Neural crest cell (in vitro differentiated cells): ENCODE results near the gene MACIR. TPM values are rescaled to one million over a fixed set of nuclear protein-coding genes. Genes with fewer than 3 reads are reported as not detected.
A peak's percentile ranks its signal among the peaks of the same experiment; 100 is the strongest.

Experiments used
- DNase-seq: peaks from one replicate; pipeline ENCODE4 v3.0.0; 2021; ENCODE audit warnings: low read depth, mixed read lengths, low spot score
- H3K27ac Mint-ChIP-seq: one replicate; pipeline ENCODE4 v1.8.0; 2021; ENCODE audit warnings: mild to moderate bottlenecking, mixed read lengths; ENCODE audit not compliant: unreplicated experiment
- H3K27me3 Mint-ChIP-seq: 2 replicates; pipeline ENCODE4 v1.8.0; 2021; ENCODE audit warnings: low read depth, mild to moderate bottlenecking, mixed read lengths
- H3K36me3 Mint-ChIP-seq: 2 replicates; pipeline ENCODE4 v1.8.0; 2021; ENCODE audit warnings: low read depth, mild to moderate bottlenecking, mixed read lengths
- H3K4me1 Mint-ChIP-seq: 2 replicates; pipeline ENCODE4 v1.8.0; 2021; ENCODE audit warnings: mixed read lengths
- H3K4me3 Mint-ChIP-seq: one replicate; pipeline ENCODE4 v1.8.0; 2021; ENCODE audit warnings: mild to moderate bottlenecking, mixed read lengths
- H3K9me3 Mint-ChIP-seq: 2 replicates; pipeline ENCODE4 v1.8.0; 2021; ENCODE audit warnings: mixed read lengths
- CTCF ChIP-seq: fragments of 200-600 bp; sonication (generic); conservative IDR thresholded peaks from 2 replicates; pipeline ENCODE4 v1.5.0; 2021; ENCODE audit warnings: antibody characterized with exemption, mild to moderate bottlenecking
- total RNA-seq: library from RNA; stranded (reverse); gene quantifications from 2 replicates; pipeline ENCODE4 v1.2.1, GENCODE V29; 2021

MACIR gene
- total RNA-seq, 1 donor from 2014 or later: 25.7 TPM

DNA sequence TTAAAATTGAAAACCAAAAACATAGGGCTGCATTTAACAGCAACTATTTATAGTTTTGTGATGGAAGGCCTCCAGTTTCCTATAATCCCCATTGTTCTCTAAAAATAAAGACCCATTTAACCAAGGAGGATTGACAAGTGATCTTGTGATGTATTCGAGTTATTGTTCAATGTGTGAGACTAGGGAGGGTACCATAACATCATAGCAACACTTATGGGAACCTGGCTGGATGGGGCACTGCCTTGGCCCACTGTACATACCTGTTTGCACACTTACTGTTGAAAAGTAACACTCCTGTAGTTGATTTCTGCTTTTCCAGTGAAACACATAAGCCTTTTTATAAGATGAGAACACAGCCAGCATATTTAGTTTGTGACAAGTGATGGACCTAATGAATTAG, 32.3 kb downstream of the MACIR start:
- Mint-ChIP-seq H3K27ac (peak overlapping the region; percentile 28), H3K27me3 (no peaks in the 10 kb centered on the region), H3K9me3 (no peaks in the 10 kb centered on the region), H3K4me3 (no peak overlapping the region), H3K4me1 (peaks cover 39% of the 10 kb centered on the region), H3K36me3 (no peaks in the 10 kb centered on the region)
- DNase-seq: no peak
- TF ChIP-seq CTCF: no peak

- H3K27me3 Mint-ChIP-seq: no peaks in the 10 kb centered on the region
- no peaks in the 10 kb centered on the region for H3K9me3 Mint-ChIP-seq
- TF ChIP-seq CTCF: no peak
- no peak overlapping the region for H3K4me3 Mint-ChIP-seq
- H3K4me1 Mint-ChIP-seq: peaks cover 35% of the 10 kb centered on the region
- no peak overlapping the region for H3K27ac Mint-ChIP-seq
- no peaks in the 10 kb centered on the region for H3K36me3 Mint-ChIP-seq
- DNase-seq: no peak
Measured at GRCh38 chr5:103291606-103292005, 33.0 kb downstream of the MACIR start.

GRCh38 chr5:103293099-103293498, 34.5 kb downstream of the MACIR start:
- H3K27ac Mint-ChIP-seq: peak overlapping the region; percentile 53
- H3K9me3 Mint-ChIP-seq: no peaks in the 10 kb centered on the region
- no peaks in the 10 kb centered on the region for H3K36me3 Mint-ChIP-seq
- H3K27me3 Mint-ChIP-seq: no peaks in the 10 kb centered on the region
- peaks cover 29% of the 10 kb centered on the region for H3K4me1 Mint-ChIP-seq
- no peak overlapping the region for H3K4me3 Mint-ChIP-seq
- TF ChIP-seq CTCF: no peak
- DNase-seq: no peak

DNA sequence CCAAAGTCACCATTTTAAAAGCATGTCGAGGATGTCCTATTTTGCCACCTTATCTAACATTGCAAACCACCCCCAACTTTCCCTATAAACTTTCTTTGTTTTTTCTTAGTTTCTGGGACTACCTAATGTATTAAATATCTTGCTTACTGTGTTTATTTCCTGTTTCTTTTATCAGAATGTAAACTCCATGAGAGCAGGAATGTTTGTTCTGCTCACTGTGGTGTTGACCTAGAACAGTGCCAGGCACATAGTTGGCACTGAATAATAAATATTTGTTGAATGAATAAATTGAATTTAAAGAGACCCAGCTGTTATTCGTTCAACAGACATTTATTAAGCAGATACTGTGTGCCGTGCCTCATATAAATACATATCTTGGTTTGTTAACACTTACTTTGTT, 35.2 kb downstream of the MACIR start:
- no peaks in the 10 kb centered on the region for H3K9me3 Mint-ChIP-seq
- H3K27me3 Mint-ChIP-seq: no peaks in the 10 kb centered on the region
- H3K4me1 Mint-ChIP-seq: peaks cover 34% of the 10 kb centered on the region

GRCh38 chr5:103294906-103295305, 36.3 kb downstream of the MACIR start:
- Mint-ChIP-seq H3K27me3 (no peaks in the 10 kb centered on the region), H3K4me3 (no peak overlapping the region), H3K9me3 (no peaks in the 10 kb centered on the region), H3K4me1 (peaks cover 36% of the 10 kb centered on the region), H3K36me3 (no peaks in the 10 kb centered on the region), H3K27ac (peak overlapping the region; percentile 78)
- TF ChIP-seq CTCF: no peak
- DNase-seq: no peak

More for the DNA sequence above, 35.2 kb downstream of the MACIR start:
- no peak for DNase-seq
- TF ChIP-seq CTCF: no peak
- H3K27ac Mint-ChIP-seq: no peak overlapping the region
- H3K36me3 Mint-ChIP-seq: no peaks in the 10 kb centered on the region
- H3K4me3 Mint-ChIP-seq: no peak overlapping the region

- H3K36me3 Mint-ChIP-seq: no peaks in the 10 kb centered on the region
- H3K27me3 Mint-ChIP-seq: no peaks in the 10 kb centered on the region
- peaks cover 31% of the 10 kb centered on the region for H3K4me1 Mint-ChIP-seq
- no peak overlapping the region for H3K27ac Mint-ChIP-seq
- TF ChIP-seq CTCF: no peak
- DNase-seq: no peak
- H3K9me3 Mint-ChIP-seq: no peaks in the 10 kb centered on the region
- H3K4me3 Mint-ChIP-seq: no peak overlapping the region
Measured at GRCh38 chr5:103295424-103295823, 36.9 kb downstream of the MACIR start.
